Astrocyte (in vitro differentiated cells and primary cell): ENCODE data around the gene OR10AD1. TPM values are rescaled to one million over a fixed set of nuclear protein-coding genes. Genes with fewer than 3 reads are reported as not detected.
"Not testable (repeated sequence)": the region's sequence is repeated elsewhere in the genome, so short reads cannot be mapped to it uniquely, and the experiment has no call there.

ENCODE experiments used
- DNase-seq: peaks from one replicate; pipeline ENCODE4 v3.0.0-alpha.2; 2010; ENCODE audit warnings: low read depth
- FAIRE-seq: peaks from 2 replicates; lab custom pipeline; 2011; peaks lifted over from hg19 to GRCh38; lab: Jason Lieb, UNC
- H2AFZ ChIP-seq: 2 replicates; pipeline ENCODE4 v1.6.0; 2012; ENCODE audit warnings: low read depth, low read length, inconsistent platforms
- H3K27ac ChIP-seq: 2 replicates; pipeline ENCODE4 v1.5.1; 2011; ENCODE audit warnings: low read depth, low read length, inconsistent platforms
- H3K27me3 ChIP-seq: 2 replicates; pipeline ENCODE4 v1.6.0; 2011; ENCODE audit warnings: low read length, inconsistent platforms; ENCODE audit not compliant: insufficient read depth
- H3K36me3 ChIP-seq: 2 replicates; pipeline ENCODE4 v1.5.1; 2011; ENCODE audit warnings: low read length, inconsistent platforms; ENCODE audit not compliant: insufficient read depth
- H3K4me1 ChIP-seq: 2 replicates; pipeline ENCODE4 v1.5.1; 2011; ENCODE audit warnings: low read length, inconsistent platforms; ENCODE audit not compliant: insufficient read depth
- H3K4me2 ChIP-seq: 2 replicates; pipeline ENCODE4 v1.6.0; 2012; ENCODE audit warnings: low read length, inconsistent platforms
- H3K4me3 ChIP-seq: 2 replicates; pipeline ENCODE4 v1.5.1; 2011; ENCODE audit warnings: low read depth, mild to moderate bottlenecking, low read length, inconsistent platforms; ENCODE audit not compliant: insufficient read depth
- H3K79me2 ChIP-seq: 2 replicates; pipeline ENCODE4 v1.6.0; 2012; ENCODE audit warnings: mild to moderate bottlenecking, low read length, inconsistent platforms; ENCODE audit not compliant: insufficient read depth
- H3K9ac ChIP-seq: 2 replicates; pipeline ENCODE4 v1.6.0; 2012; ENCODE audit warnings: mild to moderate bottlenecking, low read length, inconsistent platforms
- H3K9me3 ChIP-seq: 2 replicates; pipeline ENCODE4 v1.5.1; 2012; ENCODE audit warnings: low read depth, mild to moderate bottlenecking, low read length, inconsistent platforms; ENCODE audit not compliant: insufficient read depth
- H4K20me1 ChIP-seq: 2 replicates; pipeline ENCODE4 v1.6.0; 2012; ENCODE audit warnings: low read length, inconsistent platforms; ENCODE audit not compliant: insufficient read depth
- H3K27ac Mint-ChIP-seq: one replicate; pipeline ENCODE4 v1.8.0; 2021; ENCODE audit warnings: mild to moderate bottlenecking, mixed read lengths; ENCODE audit not compliant: unreplicated experiment
- H3K27me3 Mint-ChIP-seq: one replicate; pipeline ENCODE4 v1.8.0; 2021; ENCODE audit warnings: low read depth, mixed read lengths; ENCODE audit not compliant: unreplicated experiment
- H3K36me3 Mint-ChIP-seq: one replicate; pipeline ENCODE4 v1.8.0; 2021; ENCODE audit warnings: low read depth, mixed read lengths; ENCODE audit not compliant: unreplicated experiment
- H3K4me1 Mint-ChIP-seq: one replicate; pipeline ENCODE4 v1.8.0; 2021; ENCODE audit warnings: low read depth, mixed read lengths; ENCODE audit not compliant: unreplicated experiment
- H3K4me3 Mint-ChIP-seq: one replicate; pipeline ENCODE4 v1.8.0; 2021; ENCODE audit warnings: mild to moderate bottlenecking, moderate library complexity, mixed read lengths; ENCODE audit not compliant: unreplicated experiment
- H3K9me3 Mint-ChIP-seq: one replicate; pipeline ENCODE4 v1.8.0; 2021; ENCODE audit warnings: mild to moderate bottlenecking, mixed read lengths; ENCODE audit not compliant: unreplicated experiment
- CTCF ChIP-seq: IDR thresholded peaks from 2 replicates; pipeline ENCODE4 v1.5.1; 2011; ENCODE audit warnings: low read depth, mild to moderate bottlenecking, inconsistent platforms, low read length, moderate library complexity; ENCODE audit not compliant: insufficient read depth
- EZH2 ChIP-seq: IDR thresholded peaks from 2 replicates; pipeline ENCODE4 v1.6.1; 2012; ENCODE audit warnings: mild to moderate bottlenecking, low read length, inconsistent platforms; ENCODE audit not compliant: insufficient read depth
- total RNA-seq: library from RNA; stranded (reverse); gene quantifications from 2 replicates; pipeline ENCODE4 v1.2.1, GENCODE V29; 2021

The OR10AD1 gene
- total RNA-seq, 1 donor from 2014 or later, result not detected

- Histone ChIP-seq H2AFZ (peak overlapping the region; percentile 95), H3K27ac (peak overlapping the region; percentile 46), H3K4me1 (peaks cover 5% of the 10 kb centered on the region), H3K4me3 (peak overlapping the region; percentile 98), H4K20me1 (no peaks in the 10 kb centered on the region), H3K27me3 (no peaks in the 10 kb centered on the region), H3K36me3 (no peaks in the 10 kb centered on the region), H3K9ac (peak overlapping the region; percentile 90), H3K79me2 (peaks cover 21% of the 10 kb centered on the region), H3K4me2 (peak overlapping the region; percentile 98), H3K9me3 (no peaks in the 10 kb centered on the region)
- Mint-ChIP-seq H3K4me3 (peak overlapping the region; percentile 98), H3K36me3 (no peaks in the 10 kb centered on the region), H3K9me3 (no peaks in the 10 kb centered on the region), H3K27me3 (no peaks in the 10 kb centered on the region), H3K4me1 (peaks cover 7% of the 10 kb centered on the region), H3K27ac (peak overlapping the region; percentile 91)
- TF ChIP-seq EZH2 (no peak), CTCF (no peak)
- no peak for DNase-seq
- no peak for FAIRE-seq
These were observed 45.2 kb downstream of the OR10AD1 start for GRCh38 chr12:48157889-48158370.

GRCh38 chr12:48157018-48157888 lies 45.8 kb downstream of the OR10AD1 start, which contains the start of gene ASB8:
Gene ASB8 (minus strand): TSS chr12:48157515. CDS start chr12:48153496, 4,019 bp downstream.
- Histone ChIP-seq H3K9me3 (no peaks in the 10 kb centered on the region), H3K4me1 (peaks cover 5% of the 10 kb centered on the region), H3K27me3 (no peaks in the 10 kb centered on the region), H3K36me3 (peaks cover under 1% of the 10 kb centered on the region), H3K4me3 (peak within 1 kb of the TSS; percentile 98), H4K20me1 (no peaks in the 10 kb centered on the region), H3K27ac (peak within 1 kb of the TSS; percentile 60), H3K79me2 (peaks cover 21% of the 10 kb centered on the region), H3K9ac (peak within 1 kb of the TSS; percentile 90), H3K4me2 (peak within 1 kb of the TSS; percentile 98), H2AFZ (peak within 1 kb of the TSS; percentile 95)
- H3K27ac Mint-ChIP-seq, result peak within 1 kb of the TSS; percentile 91
- peaks cover 12% of the 10 kb centered on the region for H3K4me1 Mint-ChIP-seq
- no peaks in the 10 kb centered on the region for H3K36me3 Mint-ChIP-seq
- no peak for TF ChIP-seq EZH2
- TF ChIP-seq CTCF, result peak; percentile 26
- H3K4me3 Mint-ChIP-seq, result peak within 1 kb of the TSS; percentile 98
- FAIRE-seq (no peak), DNase-seq (peak; percentile 92)
- H3K9me3 Mint-ChIP-seq, result no peaks in the 10 kb centered on the region
- H3K27me3 Mint-ChIP-seq, result no peaks in the 10 kb centered on the region

GRCh38 chr12:48156652-48157017 lies 46.5 kb downstream of the OR10AD1 start:
- Histone ChIP-seq H3K9ac (peak overlapping the region; percentile 90), H2AFZ (peak overlapping the region; percentile 95), H3K4me2 (peak overlapping the region; percentile 98), H4K20me1 (no peaks in the 10 kb centered on the region), H3K79me2 (peaks cover 21% of the 10 kb centered on the region), H3K27me3 (no peaks in the 10 kb centered on the region), H3K4me1 (peaks cover 5% of the 10 kb centered on the region), H3K9me3 (no peaks in the 10 kb centered on the region), H3K27ac (no peak overlapping the region), H3K4me3 (peak overlapping the region; percentile 98), H3K36me3 (peaks cover 2% of the 10 kb centered on the region)
- Mint-ChIP-seq H3K27ac (no peak overlapping the region), H3K4me1 (peaks cover 18% of the 10 kb centered on the region), H3K27me3 (no peaks in the 10 kb centered on the region), H3K36me3 (no peaks in the 10 kb centered on the region), H3K9me3 (no peaks in the 10 kb centered on the region), H3K4me3 (peak overlapping the region; percentile 98)
- FAIRE-seq (no peak), DNase-seq (no peak)
- no peak for TF ChIP-seq CTCF
- no peak for TF ChIP-seq EZH2

GRCh38 chr12:48155786-48156185 lies 47.3 kb downstream of the OR10AD1 start:
- H3K27ac Mint-ChIP-seq, H3K4me2 ChIP-seq, H3K36me3 Mint-ChIP-seq, H3K36me3 ChIP-seq, H3K27me3 ChIP-seq, H3K9ac ChIP-seq, FAIRE-seq, H3K27me3 Mint-ChIP-seq, H3K4me3 ChIP-seq, H3K27ac ChIP-seq, H3K4me1 ChIP-seq, H4K20me1 ChIP-seq, DNase-seq, H2AFZ ChIP-seq, H3K9me3 Mint-ChIP-seq, H3K9me3 ChIP-seq: not testable (repeated sequence)
- H3K4me3 Mint-ChIP-seq, result peak overlapping the region; percentile 98
- peaks cover 18% of the 10 kb centered on the region for H3K4me1 Mint-ChIP-seq
- peaks cover 21% of the 10 kb centered on the region for H3K79me2 ChIP-seq
